Cerebellar nuclear complex (tissue), 1 donor: ENCODE results near the gene WDR35.

Source experiments
- DNase-seq, 2 experiments: peaks; one replicate each; lab custom pipeline; 2025; lab: John Stamatoyannopoulos, UW

The WDR35 gene

GRCh38 chr2:20011276-20012031 lies 21.5 kb upstream of the WDR35 start:
- no peak for DNase-seq

GRCh38 chr2:20008703-20009102 lies 18.8 kb upstream of the WDR35 start:
- no peak for DNase-seq

- no peak for DNase-seq
Observed at GRCh38 chr2:20005891-20006470, 16.1 kb upstream of the WDR35 start.

- no peak for DNase-seq
Observed at GRCh38 chr2:20005067-20005627, 15.2 kb upstream of the WDR35 start.

GRCh38 chr2:20001361-20001863 lies 11.5 kb upstream of the WDR35 start:
- DNase-seq: no peak

- no peak for DNase-seq
Observed at GRCh38 chr2:19993731-19994130, 3.8 kb upstream of the WDR35 start.

- no peak for DNase-seq
Observed at GRCh38 chr2:19991895-19992294, 2.0 kb upstream of the WDR35 start.

GRCh38 chr2:19990416-19990728 lies 467 bp upstream of the WDR35 start:
- no peak for DNase-seq

- no peak for DNase-seq
Observed at GRCh38 chr2:19989342-19989666, 601 bp downstream of the WDR35 start.

GRCh38 chr2:19988600-19988999 lies 1.3 kb downstream of the WDR35 start:
- no peak for DNase-seq

GRCh38 chr2:19987936-19988335 lies 2.0 kb downstream of the WDR35 start:
- no peak for DNase-seq

GRCh38 chr2:19982268-19982667 lies 7.6 kb downstream of the WDR35 start:
- no peak for DNase-seq

- no peak for DNase-seq
Observed at GRCh38 chr2:19979932-19980331, 10.0 kb downstream of the WDR35 start.

- DNase-seq: no peak
Observed at GRCh38 chr2:19973466-19973865, 16.4 kb downstream of the WDR35 start.

- no peak for DNase-seq
Observed at GRCh38 chr2:19971691-19972090, 18.2 kb downstream of the WDR35 start.

- DNase-seq: no peak
Observed at GRCh38 chr2:19963386-19963785, 26.5 kb downstream of the WDR35 start.

- DNase-seq: no peak
Observed at GRCh38 chr2:19955544-19956422, 34.1 kb downstream of the WDR35 start.

GRCh38 chr2:19949071-19949470 lies 40.8 kb downstream of the WDR35 start:
- DNase-seq: no peak

GRCh38 chr2:19947184-19947940 lies 42.5 kb downstream of the WDR35 start:
- no peak for DNase-seq

- no peak for DNase-seq
Observed at GRCh38 chr2:19944205-19944845, 45.6 kb downstream of the WDR35 start.

- no peak for DNase-seq
Observed at GRCh38 chr2:19943189-19943588, 46.7 kb downstream of the WDR35 start.
